PC-9 (cell line): ENCODE data around the gene IFRD2. TPM values are rescaled to one million over a fixed set of nuclear protein-coding genes. Genes with fewer than 3 reads are reported as not detected.

Source experiments
- BruUV-seq: library from RNA; stranded (reverse); fragments of 400-500 nt; replicated peaks from 2 replicates; lab custom pipeline; 2021; lab: Mats Ljungman, UMichigan
- CTCF ChIA-PET: fragments of 300-600 bp; sonication (Branson Sonifier 250); formaldehyde crosslinking; loops from one replicate; lab custom pipeline; 2022; ENCODE audit warnings: antibody characterized with exemption; lab: Charles Lee
- POLR2A ChIA-PET: fragments of 300-600 bp; sonication (Branson Sonifier 250); formaldehyde crosslinking; loops from one replicate; lab custom pipeline; 2022; ENCODE audit warnings: antibody characterized with exemption; ENCODE audit not compliant: unreplicated experiment; lab: Charles Lee
- DNase-seq, 2 experiments: peaks; one replicate each; pipeline versions ENCODE4 v3.0.0 to v3.0.0-alpha.2; 2015 to 2022; ENCODE audit warnings: mixed read lengths in 1 of 2
- H2AFZ ChIP-seq: fragments of 200-600 bp; sonication (generic); 2 replicates; pipeline ENCODE4 v1.8.1; 2017; ENCODE audit warnings: antibody characterized with exemption
- H3F3A ChIP-seq: fragments of 200-600 bp; sonication (generic); 2 replicates; pipeline ENCODE4 v1.8.1; 2017; ENCODE audit warnings: antibody characterized with exemption, mild to moderate bottlenecking, low read depth; ENCODE audit not compliant: insufficient read depth
- H3K27ac ChIP-seq: fragments of 200-600 bp; sonication (generic); 2 replicates; pipeline ENCODE4 v1.6.1; 2016; ENCODE audit warnings: mixed run types
- H3K27me3 ChIP-seq: fragments of 200-600 bp; sonication (generic); 2 replicates; pipeline ENCODE4 v1.6.1; 2016; ENCODE audit warnings: low read depth, mixed run types; ENCODE audit not compliant: insufficient read depth
- H3K36me3 ChIP-seq: fragments of 200-600 bp; sonication (generic); 2 replicates; pipeline ENCODE4 v1.6.1; 2016; ENCODE audit warnings: low read depth, mixed run types
- H3K4me1 ChIP-seq: fragments of 200-600 bp; sonication (generic); replicated peaks from 2 replicates; pipeline ENCODE4 v1.6.1; 2016; ENCODE audit warnings: mixed run types; ENCODE audit not compliant: insufficient read depth
- H3K4me2 ChIP-seq: fragments of 200-600 bp; sonication (generic); 2 replicates; pipeline ENCODE4 v1.6.1; 2017; ENCODE audit warnings: mixed run types
- H3K4me3 ChIP-seq: fragments of 200-600 bp; sonication (generic); 2 replicates; pipeline ENCODE4 v1.6.1; 2016; ENCODE audit warnings: mixed run types
- H3K79me2 ChIP-seq: fragments of 200-600 bp; sonication (generic); 2 replicates; pipeline ENCODE4 v1.6.1; 2017; ENCODE audit warnings: low read depth, mixed run types
- H3K9me2 ChIP-seq: fragments of 200-600 bp; sonication (generic); 2 replicates; pipeline ENCODE4 v1.8.1; 2017; ENCODE audit warnings: mild to moderate bottlenecking; ENCODE audit not compliant: insufficient read depth
- H3K9me3 ChIP-seq: fragments of 200-600 bp; sonication (generic); 2 replicates; pipeline ENCODE4 v1.8.1; 2016; ENCODE audit warnings: low read depth; ENCODE audit not compliant: insufficient read depth
- H4K20me1 ChIP-seq: fragments of 200-600 bp; sonication (generic); 2 replicates; pipeline ENCODE4 v1.8.1; 2017; ENCODE audit not compliant: insufficient read depth
- EZH2 ChIP-seq: fragments of 200-600 bp; sonication (generic); IDR thresholded peaks from 2 replicates; pipeline ENCODE4 v1.8.0; 2017; ENCODE audit warnings: antibody characterized with exemption, low read depth
- intact Hi-C: fragments of 100-400 bp; cut with micrococcal nuclease; formaldehyde crosslinking; loops from one replicate; pipeline ENCODE4 v1.10.0; 2022; ENCODE audit not compliant: unreplicated experiment
- total RNA-seq: library from RNA; stranded (reverse); gene quantifications from 2 replicates; pipeline ENCODE4 v1.2.3, GENCODE V29; 2021
- TF ChIP-seq, protein P1 (sequence below): fragments of 200-600 bp; sonication (generic); conservative IDR thresholded peaks from 2 replicates; pipeline ENCODE4 v1.6.1; 2017; ENCODE audit warnings: mixed run types, antibody characterized with exemption, mild to moderate bottlenecking, moderate library complexity

The IFRD2 gene
- total RNA-seq, 1 experiment from 2014 or later: 93.1 TPM

- POLR2A ChIA-PET: interaction anchor here (0.6 to 0.8 kb wide), 2 partner anchors 41 to 106 kb away, joined by 3 to 4 read pairs; no protein-coding TSS in a partner anchor
- Histone ChIP-seq H3K27ac (no peak within 1 kb of the TSS), H3K79me2 (peaks cover 14% of the 10 kb centered on the region)
Measured at GRCh38 chr3:50340448-50341329, 48.5 kb upstream of the IFRD2 start, which contains the start of gene RASSF1. RASSF1 (minus strand) TSS chr3:50340836; CDS start chr3:50340805, 31 bp downstream.

GRCh38 chr3:50340147-50340447 lies 47.9 kb upstream of the IFRD2 start:
- Histone ChIP-seq H3K79me2 (peaks cover 20% of the 10 kb centered on the region), H3F3A (peaks cover 30% of the 10 kb centered on the region; the same call in 1 of the 2 replicates), H3K4me1 (peaks cover 19% of the 10 kb centered on the region), H4K20me1 (no peaks in the 10 kb centered on the region), H3K9me2 (no peaks in the 10 kb centered on the region), H3K4me2 (no peak overlapping the region), H3K4me3 (no peak overlapping the region), H3K9me3 (no peaks in the 10 kb centered on the region), H3K27me3 (no peaks in the 10 kb centered on the region), H2AFZ (no peak overlapping the region), H3K36me3 (no peaks in the 10 kb centered on the region), H3K27ac (no peak overlapping the region)
- no TSS peak for BruUV-seq
- POLR2A ChIA-PET: interaction anchor here (0.8 kb wide), 1 partner anchor 106 kb away, joined by 3 read pairs; no protein-coding TSS in a partner anchor
- TF ChIP-seq, protein P1, sequence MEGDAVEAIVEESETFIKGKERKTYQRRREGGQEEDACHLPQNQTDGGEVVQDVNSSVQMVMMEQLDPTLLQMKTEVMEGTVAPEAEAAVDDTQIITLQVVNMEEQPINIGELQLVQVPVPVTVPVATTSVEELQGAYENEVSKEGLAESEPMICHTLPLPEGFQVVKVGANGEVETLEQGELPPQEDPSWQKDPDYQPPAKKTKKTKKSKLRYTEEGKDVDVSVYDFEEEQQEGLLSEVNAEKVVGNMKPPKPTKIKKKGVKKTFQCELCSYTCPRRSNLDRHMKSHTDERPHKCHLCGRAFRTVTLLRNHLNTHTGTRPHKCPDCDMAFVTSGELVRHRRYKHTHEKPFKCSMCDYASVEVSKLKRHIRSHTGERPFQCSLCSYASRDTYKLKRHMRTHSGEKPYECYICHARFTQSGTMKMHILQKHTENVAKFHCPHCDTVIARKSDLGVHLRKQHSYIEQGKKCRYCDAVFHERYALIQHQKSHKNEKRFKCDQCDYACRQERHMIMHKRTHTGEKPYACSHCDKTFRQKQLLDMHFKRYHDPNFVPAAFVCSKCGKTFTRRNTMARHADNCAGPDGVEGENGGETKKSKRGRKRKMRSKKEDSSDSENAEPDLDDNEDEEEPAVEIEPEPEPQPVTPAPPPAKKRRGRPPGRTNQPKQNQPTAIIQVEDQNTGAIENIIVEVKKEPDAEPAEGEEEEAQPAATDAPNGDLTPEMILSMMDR: no peak
- TF ChIP-seq EZH2: no peak
- DNase-seq: no peak
- intact Hi-C loops: no loop called here
- CTCF ChIA-PET: no interaction called here

More at GRCh38 chr3:50340448-50341329, 48.5 kb upstream of the IFRD2 start, which contains the start of gene RASSF1:
- Histone ChIP-seq H3K4me1 (peaks cover 13% of the 10 kb centered on the region), H3K9me2 (no peaks in the 10 kb centered on the region), H4K20me1 (no peaks in the 10 kb centered on the region), H3K27me3 (no peaks in the 10 kb centered on the region), H3K9me3 (no peaks in the 10 kb centered on the region), H3K36me3 (no peaks in the 10 kb centered on the region), H3F3A (peaks cover 24% of the 10 kb centered on the region; the same call in 1 of the 2 replicates), H3K4me3 (no peak within 1 kb of the TSS), H2AFZ (no peak within 1 kb of the TSS), H3K4me2 (no peak within 1 kb of the TSS)
- no TSS peak for BruUV-seq
- no peak for TF ChIP-seq EZH2
- TF ChIP-seq, protein P1: no peak
- peak in 1 of 2 experiments; percentile 43 for DNase-seq
- CTCF ChIA-PET: no interaction called here
- intact Hi-C loops: no loop called here

GRCh38 chr3:50339485-50340146 lies 47.4 kb upstream of the IFRD2 start:
- no peak for DNase-seq
- Histone ChIP-seq H3K79me2 (peaks cover 25% of the 10 kb centered on the region), H3K4me3 (no peak overlapping the region), H3K4me2 (no peak overlapping the region), H4K20me1 (no peaks in the 10 kb centered on the region), H3K36me3 (no peaks in the 10 kb centered on the region), H3K9me3 (no peaks in the 10 kb centered on the region), H3F3A (peaks cover 35% of the 10 kb centered on the region; the same call in 1 of the 2 replicates), H3K4me1 (peaks cover 24% of the 10 kb centered on the region), H3K9me2 (no peaks in the 10 kb centered on the region), H3K27me3 (no peaks in the 10 kb centered on the region), H3K27ac (no peak overlapping the region), H2AFZ (no peak overlapping the region)
- CTCF ChIA-PET: no interaction called here
- intact Hi-C loops: loop anchor here (5.0 kb wide), 2 partner anchors 72 to 112 kb away; partner anchors contain the start of gene SEMA3B
- no TSS peak for BruUV-seq
- POLR2A ChIA-PET: no interaction called here
- TF ChIP-seq, protein P1: no peak
- TF ChIP-seq EZH2: no peak
